K562 (cell line): Measurements from ENCODE around the gene RMP24.

Source experiments
- CBFA2T3 ChIP-seq: fragments of 450-650 bp; IDR thresholded peaks from 2 replicates; pipeline ENCODE4 v1.6.1; 2017
- HDAC8 ChIP-seq: fragments of 450-650 bp; IDR thresholded peaks from 2 replicates; pipeline ENCODE4 v1.6.1; 2016; ENCODE audit warnings: mild to moderate bottlenecking, missing genetic modification characterization, moderate library complexity, missing compliant biosample characterization
- HLTF ChIP-seq: fragments of 450-650 bp; IDR thresholded peaks from 2 replicates; pipeline ENCODE4 v1.6.1; 2016
- POLR2G ChIP-seq: fragments of 200-400 bp; formaldehyde crosslinking; IDR thresholded peaks from 2 replicates; pipeline ENCODE4 v1.6.1; 2017; ENCODE audit warnings: low read depth, mild to moderate bottlenecking, antibody characterized with exemption, low read length, moderate library complexity
- THAP12 ChIP-seq: fragments of 250-450 bp; sonication (Bioruptor Pico); IDR thresholded peaks from 2 replicates; pipeline ENCODE4 v1.9.0; 2021; ENCODE audit warnings: mild to moderate bottlenecking, inconsistent platforms
- ZHX1 ChIP-seq: fragments of 150-350 bp; conservative IDR thresholded peaks from 2 replicates; pipeline ENCODE4 v1.6.1; 2014; ENCODE audit warnings: low read length
- ZNF398 ChIP-seq: fragments of 250-450 bp; sonication (Bioruptor Pico); IDR thresholded peaks from 2 replicates; pipeline ENCODE4 v1.8.0; 2021; ENCODE audit warnings: moderate library complexity, mild to moderate bottlenecking, inconsistent platforms
- ZNF785 ChIP-seq: fragments of 250-450 bp; sonication (Bioruptor Pico); IDR thresholded peaks from 2 replicates; pipeline ENCODE4 v1.4.0; 2020; ENCODE audit warnings: mild to moderate bottlenecking

Gene RMP24

GRCh38 chr18:35948080-35948479 is 24.4 kb upstream of the RMP24 start (continued):
- TF ChIP-seq THAP12 (CRISPR knock-in tag) (no peak), ZNF398 (CRISPR knock-in tag) (no peak), ZNF785 (CRISPR knock-in tag) (no peak), CBFA2T3 (no peak), HDAC8 (tag) (no peak), POLR2G (no peak), ZHX1 (no peak), HLTF (no peak)
- TF ChIP-seq, all 486 proteins: peak for 0
